ENCODE measurements around the gene ASF1B.
A peak's percentile ranks its signal among the peaks of the same experiment; 100 is the strongest.

ASF1B gene

DNA sequence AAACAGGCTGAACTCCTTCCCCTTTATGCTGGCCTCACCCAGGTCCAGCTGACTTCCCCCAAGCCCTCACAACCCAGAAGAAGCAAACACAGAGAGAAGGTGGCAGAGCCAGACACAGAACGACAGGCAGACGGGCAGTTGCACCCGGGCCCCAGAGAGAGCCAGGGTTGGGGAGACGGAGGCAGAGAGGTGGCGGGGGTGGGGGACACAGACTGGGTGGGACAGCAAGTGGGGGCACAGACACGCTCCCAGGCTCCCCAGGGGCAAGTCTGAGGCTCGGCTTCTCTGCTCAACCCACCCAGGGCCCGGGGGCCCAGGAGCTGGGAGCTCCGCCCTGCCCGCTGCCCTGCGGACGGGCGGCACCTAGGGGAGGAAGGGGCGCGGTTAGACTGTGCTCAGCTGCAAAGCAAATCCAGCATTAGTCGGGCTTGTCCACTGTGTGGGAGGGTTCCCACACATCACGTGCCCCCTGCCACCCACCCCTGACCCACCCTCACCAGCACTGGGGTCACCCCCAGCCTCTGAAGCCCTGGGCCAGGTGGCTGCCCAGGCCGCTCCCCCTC lies 31.3 kb upstream of the ASF1B start:
- TF ChIP-seq CTCF (IDR thresholded peaks at IDR 0.05) = no peak
- peaks cover 5% of the 10 kb centered on the region for H3K27me3 Mint-ChIP-seq (ENCODE audit: low read depth, poor library complexity)
- H3K9me3 Mint-ChIP-seq = no peaks in the 10 kb centered on the region
- peaks cover 38% of the 10 kb centered on the region for H3K36me3 Mint-ChIP-seq (ENCODE audit: low read depth)
- peaks cover 45% of the 10 kb centered on the region for H3K4me1 Mint-ChIP-seq
- H3K4me3 Mint-ChIP-seq = peak overlapping the region; percentile 45
- no peak for DNase-seq
- no peak overlapping the region for H3K27ac Mint-ChIP-seq

- H3K9me3 Mint-ChIP-seq = no peaks in the 10 kb centered on the region
- peaks cover 5% of the 10 kb centered on the region for H3K27me3 Mint-ChIP-seq (ENCODE audit: low read depth, poor library complexity)
- no peak for DNase-seq
- H3K4me1 Mint-ChIP-seq = peaks cover 45% of the 10 kb centered on the region
- H3K4me3 Mint-ChIP-seq = peak overlapping the region; percentile 45
- TF ChIP-seq CTCF (IDR thresholded peaks at IDR 0.05) = no peak
- H3K36me3 Mint-ChIP-seq (ENCODE audit: low read depth) = peaks cover 38% of the 10 kb centered on the region
- peak overlapping the region; percentile 75 for H3K27ac Mint-ChIP-seq
These were observed 30.7 kb upstream of the ASF1B start for GRCh38 chr19:14166999-14167575.

DNA sequence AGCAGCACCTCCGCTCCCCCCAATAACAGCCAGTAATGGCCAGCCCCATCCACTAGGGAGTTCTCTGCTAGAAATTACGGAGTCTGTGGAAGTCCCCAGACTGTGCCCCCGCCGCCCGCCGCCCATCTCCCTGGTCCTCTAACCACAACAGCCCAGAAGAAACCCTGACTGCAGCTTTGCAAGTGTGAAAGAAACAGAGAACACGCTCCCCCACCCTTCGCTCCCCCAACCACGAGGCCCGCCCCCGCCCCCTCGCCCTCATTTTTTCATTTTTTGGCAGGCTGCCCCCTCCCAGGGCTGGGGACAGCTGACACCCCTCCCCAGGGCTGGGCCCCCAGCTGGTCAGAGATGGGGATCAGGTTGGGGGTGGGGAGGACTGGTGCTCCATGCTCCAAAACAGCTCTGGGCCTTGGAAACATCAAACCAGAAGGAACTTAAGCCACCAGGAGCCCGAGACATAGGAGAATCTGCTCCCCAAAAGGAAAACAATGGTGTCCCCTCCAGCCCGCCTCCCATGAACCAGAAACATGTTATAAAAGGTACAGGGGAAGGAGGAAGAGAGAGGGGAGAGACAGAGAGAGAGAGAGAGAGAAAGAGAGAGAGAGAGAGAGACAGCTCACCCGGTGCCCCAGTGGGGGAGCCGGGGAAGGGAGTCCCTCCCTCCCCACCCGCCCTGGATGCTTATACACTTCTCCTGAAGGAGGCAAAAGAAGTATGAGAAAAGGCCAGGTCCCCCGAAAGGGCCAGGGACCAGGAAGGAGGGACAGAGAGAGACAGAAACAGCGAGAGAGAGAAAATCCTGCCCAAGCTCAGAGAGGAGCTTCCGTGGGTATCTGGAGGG lies 29.8 kb upstream of the ASF1B start:
- peak overlapping the region; percentile 42 for H3K4me3 Mint-ChIP-seq
- no peak for TF ChIP-seq CTCF (IDR thresholded peaks at IDR 0.05)
- H3K27ac Mint-ChIP-seq = peak overlapping the region; percentile 90

GRCh38 chr19:14164724-14165493 lies 28.5 kb upstream of the ASF1B start:
- TF ChIP-seq CTCF (IDR thresholded peaks at IDR 0.05) = no peak
- no peak for DNase-seq
- Mint-ChIP-seq H3K9me3 (no peaks in the 10 kb centered on the region), H3K36me3 (ENCODE audit: low read depth) (peaks cover 16% of the 10 kb centered on the region), H3K4me1 (peaks cover 45% of the 10 kb centered on the region), H3K4me3 (no peak overlapping the region), H3K27ac (no peak overlapping the region), H3K27me3 (ENCODE audit: low read depth, poor library complexity) (peaks cover 5% of the 10 kb centered on the region)

More for the DNA sequence above, 29.8 kb upstream of the ASF1B start:
- Mint-ChIP-seq H3K4me1 (peaks cover 45% of the 10 kb centered on the region), H3K9me3 (no peaks in the 10 kb centered on the region), H3K36me3 (ENCODE audit: low read depth) (peaks cover 29% of the 10 kb centered on the region), H3K27me3 (ENCODE audit: low read depth, poor library complexity) (peaks cover 5% of the 10 kb centered on the region)
- no peak for DNase-seq

GRCh38 chr19:14164082-14164481 lies 27.7 kb upstream of the ASF1B start:
- no peak for TF ChIP-seq CTCF (IDR thresholded peaks at IDR 0.05)
- Mint-ChIP-seq H3K27ac (peak overlapping the region; percentile 68), H3K4me1 (peaks cover 41% of the 10 kb centered on the region), H3K4me3 (peak overlapping the region; percentile 18), H3K27me3 (ENCODE audit: low read depth, poor library complexity) (peaks cover 1% of the 10 kb centered on the region), H3K9me3 (no peaks in the 10 kb centered on the region), H3K36me3 (ENCODE audit: low read depth) (peaks cover 9% of the 10 kb centered on the region)
- DNase-seq = no peak

All from nephron progenitor cell (in vitro differentiated cells).